ENCODE results near the gene VPS52. TPM values are rescaled to one million over a fixed set of nuclear protein-coding genes. Genes with fewer than 3 reads are reported as not detected.

VPS52 gene
- total and polyA plus RNA-seq, 9 of the 15 experiments (the other 6 are each of a cell fraction or from before 2014, with no cell fraction given), result 24.4 to 103 (median 40.2) TPM

DNA sequence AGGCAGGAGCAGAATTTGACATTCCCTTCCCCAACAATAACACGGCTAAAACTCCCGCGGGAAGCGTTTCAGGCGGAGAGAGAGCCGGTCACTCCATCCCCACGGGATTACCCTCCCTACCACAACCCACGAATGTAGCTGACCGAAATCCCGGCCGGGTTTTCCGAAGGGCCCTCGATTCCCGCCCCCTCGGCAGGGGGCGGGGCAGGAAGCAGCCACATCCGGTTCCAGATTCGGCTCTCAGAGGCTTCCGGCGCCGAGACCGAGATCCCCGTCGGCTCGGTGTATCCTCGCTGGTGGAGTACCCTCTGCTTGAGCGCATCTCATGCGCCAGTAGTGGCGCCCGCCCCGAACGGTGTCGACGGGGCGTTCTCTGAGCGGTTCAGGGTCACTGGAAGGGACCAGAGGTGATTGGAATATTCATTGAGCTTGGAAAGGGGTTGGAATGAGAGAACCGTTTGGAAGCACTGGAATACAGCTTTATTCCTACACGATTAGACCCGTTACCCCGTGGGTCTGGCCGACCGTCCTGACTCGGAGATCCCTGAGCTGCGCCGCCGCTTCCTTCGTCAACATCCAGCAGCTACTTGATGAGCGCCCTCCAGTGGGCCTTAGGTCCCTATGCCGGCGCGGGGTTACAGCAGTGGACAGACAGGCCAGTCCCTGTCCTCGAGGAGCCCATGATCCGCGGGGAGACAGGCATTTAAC lies 27.7 kb upstream of the VPS52 start (continued):
- TF ChIP-seq, protein P1, sequence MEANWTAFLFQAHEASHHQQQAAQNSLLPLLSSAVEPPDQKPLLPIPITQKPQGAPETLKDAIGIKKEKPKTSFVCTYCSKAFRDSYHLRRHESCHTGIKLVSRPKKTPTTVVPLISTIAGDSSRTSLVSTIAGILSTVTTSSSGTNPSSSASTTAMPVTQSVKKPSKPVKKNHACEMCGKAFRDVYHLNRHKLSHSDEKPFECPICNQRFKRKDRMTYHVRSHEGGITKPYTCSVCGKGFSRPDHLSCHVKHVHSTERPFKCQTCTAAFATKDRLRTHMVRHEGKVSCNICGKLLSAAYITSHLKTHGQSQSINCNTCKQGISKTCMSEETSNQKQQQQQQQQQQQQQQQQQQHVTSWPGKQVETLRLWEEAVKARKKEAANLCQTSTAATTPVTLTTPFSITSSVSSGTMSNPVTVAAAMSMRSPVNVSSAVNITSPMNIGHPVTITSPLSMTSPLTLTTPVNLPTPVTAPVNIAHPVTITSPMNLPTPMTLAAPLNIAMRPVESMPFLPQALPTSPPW (CRISPR knock-in tag; IDR thresholded peaks at IDR 0.05), result peak; percentile 66
- TF ChIP-seq ZNF699 (CRISPR knock-in tag; IDR thresholded peaks at IDR 0.05; ENCODE audit: insufficient replicate concordance) (no peak), FOXM1 (IDR thresholded peaks at IDR 0.05; ENCODE audit: low read depth) (peak; percentile 80), FOXM1 (CRISPR knock-in tag; IDR thresholded peaks at IDR 0.05; ENCODE audit: low read depth) (peak; percentile 33; the same call in 1 of the 2 replicates), ZSCAN29 (IDR thresholded peaks at IDR 0.05) (peak; percentile 65), HDGF (IDR thresholded peaks at IDR 0.05) (no peak), MED1 (CRISPR knock-in tag; IDR thresholded peaks at IDR 0.05; ENCODE audit: borderline replicate concordance) (no peak), RBM22 (IDR thresholded peaks at IDR 0.05; ENCODE audit: low read depth, low read length, poor library complexity, severe bottlenecking) (peak; percentile 76)
- TF ChIP-seq, protein P2, sequence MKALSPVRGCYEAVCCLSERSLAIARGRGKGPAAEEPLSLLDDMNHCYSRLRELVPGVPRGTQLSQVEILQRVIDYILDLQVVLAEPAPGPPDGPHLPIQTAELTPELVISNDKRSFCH (CRISPR knock-in tag; IDR thresholded peaks at IDR 0.05), result no peak
- TF ChIP-seq, protein P2 (tag; IDR thresholded peaks at IDR 0.05), result peak; percentile 42; the same call in 1 of the 2 replicates
- TF ChIP-seq, protein P3, sequence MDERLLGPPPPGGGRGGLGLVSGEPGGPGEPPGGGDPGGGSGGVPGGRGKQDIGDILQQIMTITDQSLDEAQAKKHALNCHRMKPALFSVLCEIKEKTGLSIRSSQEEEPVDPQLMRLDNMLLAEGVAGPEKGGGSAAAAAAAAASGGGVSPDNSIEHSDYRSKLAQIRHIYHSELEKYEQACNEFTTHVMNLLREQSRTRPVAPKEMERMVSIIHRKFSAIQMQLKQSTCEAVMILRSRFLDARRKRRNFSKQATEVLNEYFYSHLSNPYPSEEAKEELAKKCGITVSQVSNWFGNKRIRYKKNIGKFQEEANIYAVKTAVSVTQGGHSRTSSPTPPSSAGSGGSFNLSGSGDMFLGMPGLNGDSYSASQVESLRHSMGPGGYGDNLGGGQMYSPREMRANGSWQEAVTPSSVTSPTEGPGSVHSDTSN (CRISPR knock-in tag; IDR thresholded peaks at IDR 0.05; ENCODE audit: low read depth), result no peak
- TF ChIP-seq, protein P3 (tag; conservative IDR thresholded peaks at IDR 0.05; ENCODE audit: low read depth), result 0 out of 2 replicates have a peak, but pooled peaks have one; percentile 27
- TF ChIP-seq, protein P4, sequence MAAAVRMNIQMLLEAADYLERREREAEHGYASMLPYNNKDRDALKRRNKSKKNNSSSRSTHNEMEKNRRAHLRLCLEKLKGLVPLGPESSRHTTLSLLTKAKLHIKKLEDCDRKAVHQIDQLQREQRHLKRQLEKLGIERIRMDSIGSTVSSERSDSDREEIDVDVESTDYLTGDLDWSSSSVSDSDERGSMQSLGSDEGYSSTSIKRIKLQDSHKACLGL (CRISPR knock-in tag; IDR thresholded peaks at IDR 0.05; ENCODE audit: borderline replicate concordance, poor library complexity, severe bottlenecking), result no peak
- TF ChIP-seq, protein P5, sequence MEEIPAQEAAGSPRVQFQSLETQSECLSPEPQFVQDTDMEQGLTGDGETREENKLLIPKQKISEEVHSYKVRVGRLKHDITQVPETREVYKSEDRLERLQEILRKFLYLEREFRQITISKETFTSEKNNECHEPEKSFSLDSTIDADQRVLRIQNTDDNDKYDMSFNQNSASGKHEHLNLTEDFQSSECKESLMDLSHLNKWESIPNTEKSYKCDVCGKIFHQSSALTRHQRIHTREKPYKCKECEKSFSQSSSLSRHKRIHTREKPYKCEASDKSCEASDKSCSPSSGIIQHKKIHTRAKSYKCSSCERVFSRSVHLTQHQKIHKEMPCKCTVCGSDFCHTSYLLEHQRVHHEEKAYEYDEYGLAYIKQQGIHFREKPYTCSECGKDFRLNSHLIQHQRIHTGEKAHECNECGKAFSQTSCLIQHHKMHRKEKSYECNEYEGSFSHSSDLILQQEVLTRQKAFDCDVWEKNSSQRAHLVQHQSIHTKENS (CRISPR knock-in tag; IDR thresholded peaks at IDR 0.05), result 0 out of 2 replicates have a peak, but pooled peaks have one; percentile 54
